NCI-H2196 (cell line): ENCODE measurements around the gene CHDH.

ENCODE experiments used
- DNase-seq: peaks from one replicate; lab custom pipeline; 2025; ENCODE audit not compliant: unreplicated experiment; lab: John Stamatoyannopoulos, UW

Gene CHDH

GRCh38 chr3:53846134-53846850, at the start of gene CHDH, which contains the start of gene IL17RB:
Gene CHDH (minus strand): TSS chr3:53846419. CDS start chr3:53824008, 22,411 bp downstream.
Gene IL17RB (plus strand): TSS chr3:53846568. CDS start chr3:53846589, 21 bp downstream.
- DNase-seq = peak; percentile 75

- no peak for DNase-seq
Observed at GRCh38 chr3:53892286-53892637, 46.0 kb upstream of the CHDH start.

GRCh38 chr3:53891497-53892285, 45.5 kb upstream of the CHDH start, which contains the start of gene SELENOK:
Gene SELENOK (minus strand): TSS chr3:53891859.
- peak; percentile 93 for DNase-seq

GRCh38 chr3:53890726-53891475, 44.7 kb upstream of the CHDH start:
- peak; percentile 17 for DNase-seq

- DNase-seq = no peak
Observed at GRCh38 chr3:53888232-53888631, 42.0 kb upstream of the CHDH start.

- no peak for DNase-seq
Observed at GRCh38 chr3:53887446-53887845, 41.2 kb upstream of the CHDH start.

GRCh38 chr3:53885239-53885638, 39.0 kb upstream of the CHDH start:
- DNase-seq = no peak

GRCh38 chr3:53884623-53885022, 38.4 kb upstream of the CHDH start:
- no peak for DNase-seq

- no peak for DNase-seq
Observed at GRCh38 chr3:53883008-53883407, 36.8 kb upstream of the CHDH start.

GRCh38 chr3:53881691-53882593, 35.7 kb upstream of the CHDH start, which contains the start of gene ACTR8:
Gene ACTR8 (minus strand): TSS chr3:53882152. CDS start chr3:53882101, 51 bp downstream.
- peak; percentile 14 for DNase-seq

- no peak for DNase-seq
Observed at GRCh38 chr3:53880396-53881345, 34.5 kb upstream of the CHDH start.

GRCh38 chr3:53865732-53866499, 19.7 kb upstream of the CHDH start:
- no peak for DNase-seq

- no peak for DNase-seq
Observed at GRCh38 chr3:53863145-53863544, 16.9 kb upstream of the CHDH start.

GRCh38 chr3:53862241-53862640, 16.0 kb upstream of the CHDH start:
- no peak for DNase-seq

- no peak for DNase-seq
Observed at GRCh38 chr3:53860196-53860595, 14.0 kb upstream of the CHDH start.

GRCh38 chr3:53859178-53859577, 13.0 kb upstream of the CHDH start:
- no peak for DNase-seq

GRCh38 chr3:53858096-53858741, 12.0 kb upstream of the CHDH start:
- DNase-seq = no peak

- DNase-seq = no peak
Observed at GRCh38 chr3:53856964-53857363, 10.7 kb upstream of the CHDH start.
